ENCODE results near the gene KLB.

KLB gene

GRCh38 chr4:39458505-39459300 is 52.0 kb downstream of the KLB start, which contains the start of the genes LIAS and RPL9:
Gene LIAS (plus strand): TSS chr4:39459056. CDS start chr4:39459118, 62 bp downstream.
Gene RPL9 (minus strand): TSS chr4:39458922. CDS start chr4:39458439, 483 bp downstream.
- DNase-seq (ENCODE audit: extremely low read depth in 1 of 2, low read depth in 1 of 2): peak; percentile 84 to 87

DNA sequence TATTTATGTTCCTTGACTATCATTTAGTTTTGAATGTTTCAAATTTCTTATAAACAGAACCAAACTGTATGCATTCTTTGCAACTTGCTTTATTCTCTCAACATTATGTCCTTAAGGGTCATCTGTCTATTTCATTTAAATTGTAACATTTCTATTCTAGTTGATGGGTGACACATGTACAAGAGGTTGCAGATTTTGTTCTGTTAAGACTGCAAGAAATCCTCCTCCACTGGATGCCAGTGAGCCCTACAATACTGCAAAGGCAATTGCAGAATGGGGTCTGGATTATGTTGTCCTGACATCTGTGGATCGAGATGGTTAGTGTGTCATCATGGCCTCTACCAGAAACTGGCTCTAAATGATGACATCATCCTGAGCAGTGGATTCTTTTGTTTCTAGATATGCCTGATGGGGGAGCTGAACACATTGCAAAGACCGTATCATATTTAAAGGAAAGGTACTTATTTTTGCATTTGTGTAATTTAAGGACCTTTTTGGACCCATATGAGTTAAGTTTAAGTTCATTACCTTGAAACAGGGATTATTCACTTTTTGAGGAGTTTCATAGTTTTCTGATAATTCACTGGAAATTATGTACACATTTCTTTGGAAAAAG is 58.3 kb downstream of the KLB start:
- DNase-seq (ENCODE audit: extremely low read depth in 1 of 2, low read depth in 1 of 2): no peak

GRCh38 chr4:39466747-39467146 is 60.0 kb downstream of the KLB start:
- no peak for DNase-seq (ENCODE audit: extremely low read depth in 1 of 2, low read depth in 1 of 2)

DNA sequence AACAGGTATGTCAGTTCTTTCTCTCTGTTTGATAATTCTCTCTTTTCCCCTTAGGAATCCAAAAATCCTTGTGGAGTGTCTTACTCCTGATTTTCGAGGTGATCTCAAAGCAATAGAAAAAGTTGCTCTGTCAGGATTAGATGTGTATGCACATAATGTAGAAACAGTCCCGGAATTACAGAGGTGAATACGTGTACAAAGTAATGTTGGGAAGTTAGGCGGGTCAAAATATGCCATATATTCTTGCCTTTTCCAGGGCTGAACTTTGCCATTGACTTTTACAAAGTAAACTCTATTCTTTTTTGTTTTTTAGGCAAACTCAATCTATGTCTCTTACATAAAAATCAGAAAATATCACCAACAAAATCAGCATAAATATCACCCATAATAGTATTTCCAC is 60.7 kb downstream of the KLB start:
- no peak for DNase-seq (ENCODE audit: extremely low read depth in 1 of 2, low read depth in 1 of 2)

- no peak for DNase-seq (ENCODE audit: extremely low read depth in 1 of 2, low read depth in 1 of 2)
Observed at GRCh38 chr4:39469429-39470077, 62.8 kb downstream of the KLB start.

GRCh38 chr4:39470402-39470801 is 63.7 kb downstream of the KLB start:
- no peak for DNase-seq (ENCODE audit: extremely low read depth in 1 of 2, low read depth in 1 of 2)

- no peak for DNase-seq (ENCODE audit: extremely low read depth in 1 of 2, low read depth in 1 of 2)
Observed at GRCh38 chr4:39472396-39472795, 65.7 kb downstream of the KLB start.

DNA sequence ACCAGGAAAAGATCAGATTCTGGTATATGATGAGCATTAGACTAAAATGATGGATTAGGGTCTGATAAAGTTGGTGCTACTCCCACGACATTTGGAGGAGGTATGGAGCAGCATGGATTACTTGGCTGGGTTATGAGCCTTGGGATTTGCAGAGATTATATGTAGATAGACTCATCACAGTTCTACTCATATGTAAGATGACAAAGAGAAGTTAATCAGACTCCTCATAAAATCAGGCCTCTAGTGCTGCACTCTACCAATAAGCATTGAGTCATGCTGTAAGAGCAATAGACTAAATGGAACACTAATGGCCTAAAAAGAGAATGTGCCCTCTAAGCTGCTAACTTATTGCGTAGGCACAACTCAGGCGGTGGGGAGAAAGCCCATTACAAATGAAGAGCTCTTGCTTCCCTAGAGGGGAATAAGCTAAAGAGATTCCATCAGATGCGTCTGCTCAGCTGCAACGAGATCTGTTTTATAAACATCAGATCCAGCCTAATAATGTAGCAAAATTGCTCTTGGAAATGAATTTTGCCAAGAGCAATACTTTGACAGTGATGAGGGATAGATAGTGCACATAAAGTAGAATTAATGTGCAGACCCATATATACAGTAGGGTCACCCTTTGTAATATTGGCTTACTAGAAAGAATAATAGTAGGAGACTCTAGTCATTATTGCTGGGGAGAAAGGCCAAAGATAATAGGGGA is 69.6 kb downstream of the KLB start:
- no peak for DNase-seq (ENCODE audit: extremely low read depth in 1 of 2, low read depth in 1 of 2)

- DNase-seq (ENCODE audit: extremely low read depth in 1 of 2, low read depth in 1 of 2): no peak
Observed at GRCh38 chr4:39480251-39480650, 73.5 kb downstream of the KLB start.

- DNase-seq (ENCODE audit: extremely low read depth in 1 of 2, low read depth in 1 of 2): no peak
Observed at GRCh38 chr4:39480902-39481695, 74.4 kb downstream of the KLB start.

DNA sequence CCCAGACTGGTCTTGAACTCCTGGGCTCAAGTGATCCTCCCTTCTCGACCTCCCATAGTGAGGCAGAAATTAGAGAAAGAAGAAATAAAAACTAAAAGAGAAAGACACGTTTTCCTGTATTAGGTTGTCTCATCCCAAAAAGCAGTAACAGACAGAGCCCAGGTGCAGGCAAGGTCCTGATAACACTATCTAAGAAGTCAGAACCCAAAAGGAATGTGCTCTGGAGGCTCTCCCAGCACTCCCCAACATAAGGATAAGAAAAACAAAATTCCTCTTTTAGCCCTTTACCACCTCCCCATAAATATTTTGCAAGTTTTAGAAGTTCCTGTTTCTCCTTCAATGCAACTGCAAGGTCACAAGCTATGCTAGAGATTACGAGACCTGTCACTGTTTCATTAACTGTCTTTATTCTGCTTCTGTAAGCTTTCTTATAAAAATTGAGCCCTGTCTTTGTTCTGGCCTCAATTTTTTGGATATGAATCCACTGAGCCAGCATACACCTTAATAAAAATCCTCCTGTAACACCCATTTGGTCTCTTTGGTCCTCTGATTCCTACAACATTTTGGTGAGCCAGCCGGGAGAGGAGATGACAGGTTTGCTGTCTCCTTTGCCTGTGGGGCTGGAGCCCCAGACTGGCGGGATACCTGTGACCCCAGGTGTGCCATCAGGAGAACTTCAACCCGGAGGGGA is 78.0 kb downstream of the KLB start:
- no peak for DNase-seq (ENCODE audit: extremely low read depth in 1 of 2, low read depth in 1 of 2)

DNA sequence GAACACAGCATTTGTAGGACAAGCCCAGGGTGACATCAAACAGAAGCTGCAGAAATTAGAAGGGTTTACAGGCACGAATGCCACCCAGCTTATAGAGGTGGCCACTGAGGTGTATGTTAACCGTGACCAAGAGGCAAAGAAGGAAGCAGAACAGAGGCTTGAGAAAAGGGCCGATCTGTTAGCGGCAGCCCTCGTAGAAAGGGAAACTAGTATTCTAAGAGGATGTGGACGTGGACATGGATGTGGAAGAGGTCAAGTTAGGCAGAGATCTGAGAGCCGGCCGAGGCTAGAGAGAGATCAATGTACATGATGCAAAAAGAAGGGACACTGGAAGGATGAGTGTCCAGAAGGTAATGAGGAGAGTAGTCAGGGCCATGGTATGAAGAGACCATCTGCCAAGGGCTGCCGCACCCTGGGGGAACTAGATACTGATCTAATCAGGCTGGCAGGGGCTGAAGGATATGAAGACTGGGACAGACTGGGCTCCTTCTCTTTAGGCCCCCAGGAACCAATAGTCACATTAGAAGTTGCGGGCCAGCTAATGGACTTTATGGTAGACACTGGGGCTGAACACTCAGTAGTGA is 79.6 kb downstream of the KLB start:
- no peak for DNase-seq (ENCODE audit: extremely low read depth in 1 of 2, low read depth in 1 of 2)

DNA sequence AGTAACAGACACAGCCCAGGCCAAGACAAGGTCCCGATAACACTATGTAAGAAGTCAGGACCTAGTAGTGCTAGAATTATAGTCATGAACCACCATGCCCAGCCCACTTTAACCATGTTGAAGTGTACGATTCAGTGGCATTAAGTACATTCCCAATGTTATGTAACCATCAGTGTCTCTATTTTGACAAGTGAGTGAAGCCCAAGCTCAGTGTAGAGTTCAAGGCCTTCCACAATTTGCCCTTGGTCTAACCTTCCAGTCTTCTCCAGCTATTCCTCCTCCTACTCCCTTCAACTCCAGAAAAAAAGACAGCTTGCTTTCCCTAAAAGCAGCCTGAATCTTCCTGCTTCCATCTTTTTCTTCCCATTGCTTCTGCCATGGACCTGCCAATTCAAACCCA is 83.6 kb downstream of the KLB start:
- DNase-seq (ENCODE audit: extremely low read depth in 1 of 2, low read depth in 1 of 2): no peak

DNA sequence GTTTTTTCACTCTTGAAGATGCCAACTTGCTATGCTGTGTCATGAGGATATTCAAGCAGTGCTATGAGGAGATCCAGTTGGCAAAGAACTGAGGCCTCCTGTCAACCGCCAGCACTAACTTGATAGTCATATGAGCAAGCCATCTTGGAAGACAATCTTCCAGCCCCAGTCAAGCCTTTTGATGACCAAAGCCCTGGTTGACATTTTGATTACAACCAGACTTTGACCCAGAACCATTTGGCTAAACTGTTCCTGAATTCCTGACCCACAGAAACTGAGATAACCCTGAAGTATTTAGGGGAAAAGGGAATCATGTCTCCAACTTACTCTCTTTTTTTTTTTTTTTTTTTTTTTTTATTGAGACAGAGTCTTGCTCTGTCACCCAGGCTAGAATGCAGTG is 87.6 kb downstream of the KLB start:
- DNase-seq (ENCODE audit: extremely low read depth in 1 of 2, low read depth in 1 of 2): no peak

- DNase-seq (ENCODE audit: extremely low read depth in 1 of 2, low read depth in 1 of 2): no peak
Observed at GRCh38 chr4:39495446-39496213, 88.9 kb downstream of the KLB start.

- DNase-seq (ENCODE audit: extremely low read depth in 1 of 2, low read depth in 1 of 2): no peak
Observed at GRCh38 chr4:39497909-39498726, 91.4 kb downstream of the KLB start.

DNA sequence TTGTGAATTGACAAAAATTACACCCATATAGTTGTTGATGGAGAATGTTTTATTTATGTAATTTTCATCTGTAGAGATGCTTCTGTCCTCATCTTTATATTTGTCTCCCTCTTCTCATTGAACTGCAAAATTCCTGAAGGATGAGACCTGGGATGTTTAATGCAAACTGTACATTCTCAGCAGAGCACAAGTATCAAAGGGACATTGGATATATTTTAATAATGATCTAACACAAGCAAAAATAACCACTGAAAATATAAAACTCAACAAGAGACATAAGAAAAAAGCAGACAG is 91.9 kb downstream of the KLB start:
- no peak for DNase-seq (ENCODE audit: extremely low read depth in 1 of 2, low read depth in 1 of 2)
